Measurements from ENCODE around the gene MYMX.
"Not testable (repeated sequence)": the region's sequence is repeated elsewhere in the genome, so short reads cannot be mapped to it uniquely, and the experiment has no call there.

Gene MYMX

DNA sequence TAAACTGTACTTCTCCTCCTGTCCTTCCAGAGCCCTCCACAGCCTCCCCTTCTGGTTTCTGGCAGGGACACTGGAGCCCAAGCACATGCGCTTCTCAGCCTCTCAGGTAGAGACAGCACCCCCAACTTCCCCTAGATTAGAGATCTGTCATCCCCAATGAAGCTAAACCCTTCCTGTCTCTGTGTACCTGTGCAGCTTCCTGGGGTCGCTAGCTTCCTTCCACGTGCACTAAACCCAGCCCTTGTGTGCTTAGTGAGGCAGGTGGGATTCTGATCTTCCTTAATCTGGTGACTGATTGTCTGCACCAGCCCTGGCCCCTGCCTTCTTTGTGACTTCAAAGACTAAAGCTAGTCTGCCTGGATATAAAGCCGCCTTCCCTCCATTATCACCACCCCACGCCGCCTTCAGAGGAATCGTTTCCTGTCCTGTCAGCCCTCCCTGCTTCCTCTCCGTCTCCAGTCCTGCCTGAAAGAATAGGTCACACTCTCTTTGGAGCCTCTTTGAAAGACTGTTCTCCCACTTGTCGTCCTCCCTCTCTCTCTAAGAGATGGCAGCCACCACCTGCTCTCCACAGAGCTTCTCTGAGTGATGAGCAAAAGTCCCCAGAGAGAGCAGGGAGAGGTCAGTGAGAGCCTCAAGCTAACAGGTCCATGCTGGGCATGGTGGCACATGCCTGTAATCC is 30.6 kb upstream of the MYMX start:
- in situ Hi-C loops (cut with MboI; ENCODE audit: low sequenced_read_pairs): no loop called here

DNA sequence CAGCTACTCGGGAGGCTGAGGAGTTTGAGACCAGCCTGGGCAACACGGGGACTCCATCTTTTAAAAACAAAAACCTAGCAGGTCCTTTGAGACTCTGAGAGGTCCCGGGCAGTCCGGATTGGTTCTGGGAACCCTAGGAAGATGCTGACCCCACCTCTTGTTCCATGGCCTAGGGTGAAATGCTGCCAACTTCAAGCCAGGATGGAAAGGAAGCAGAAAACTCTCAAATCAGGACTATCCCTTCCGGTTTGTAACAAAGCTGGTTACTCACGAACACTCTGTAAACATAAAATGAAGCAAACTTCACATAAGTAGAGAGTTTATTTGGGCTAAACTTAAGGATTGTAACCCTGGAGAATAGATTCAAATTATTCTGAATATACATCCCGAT is 30.1 kb upstream of the MYMX start:
- in situ Hi-C loops (cut with MboI; ENCODE audit: low sequenced_read_pairs): no loop called here

DNA sequence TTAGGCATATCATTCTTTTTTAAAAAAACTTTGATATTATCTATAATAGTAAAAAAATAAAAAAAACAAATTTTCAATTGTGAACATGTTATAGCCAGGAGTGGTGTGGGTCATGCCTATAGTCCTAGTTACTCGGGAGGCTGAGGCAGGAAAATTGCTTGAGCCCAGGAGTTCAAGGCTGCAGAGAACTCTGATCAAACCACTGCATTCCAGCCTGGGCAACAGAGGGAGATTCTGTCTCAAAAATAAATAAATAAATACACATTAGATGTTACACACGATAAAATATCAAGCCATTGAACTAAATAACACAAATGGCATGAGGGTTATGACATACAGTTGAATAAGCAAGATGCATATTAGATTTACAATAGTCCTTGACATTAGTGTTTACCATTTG is 27.9 kb upstream of the MYMX start:
- in situ Hi-C loops (cut with MboI; ENCODE audit: low sequenced_read_pairs): no loop called here

DNA sequence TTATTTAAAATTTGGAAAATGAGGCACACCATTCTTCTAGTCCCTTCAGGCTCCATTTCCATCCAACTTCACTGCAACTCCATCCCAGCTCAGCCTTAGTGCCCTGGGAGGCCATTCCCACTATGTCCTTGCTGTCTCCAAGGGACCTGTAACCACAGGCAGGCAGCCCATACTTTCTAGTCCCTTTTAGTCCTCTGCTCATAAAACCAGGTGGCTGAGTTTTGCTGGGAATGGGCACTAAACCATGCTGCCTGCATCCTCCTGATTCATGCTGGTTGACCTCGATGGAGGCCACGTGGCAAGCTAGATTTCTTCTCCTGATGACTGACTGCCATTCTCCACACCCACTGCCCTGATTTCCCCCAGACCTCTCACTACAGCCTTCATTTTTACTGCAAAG is 27.5 kb upstream of the MYMX start:
- in situ Hi-C loops (cut with MboI; ENCODE audit: low sequenced_read_pairs): no loop called here

DNA sequence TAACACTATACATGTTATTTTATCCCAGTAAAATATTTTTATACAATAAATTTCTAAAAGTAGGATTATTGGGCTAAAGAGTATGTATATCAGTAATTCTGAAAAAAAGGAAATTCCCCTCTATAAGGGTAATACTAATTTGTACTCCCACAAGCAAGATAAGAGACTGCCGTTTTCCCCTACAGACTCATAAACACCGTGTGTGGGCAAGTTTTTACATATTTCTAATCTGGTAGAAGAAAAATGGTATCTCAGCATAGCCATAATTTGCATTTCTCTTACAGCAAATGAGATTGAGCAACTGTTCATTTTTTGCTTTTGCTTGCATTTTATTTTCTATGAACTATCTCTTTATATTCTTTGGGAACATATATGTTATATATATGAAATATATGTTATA is 26.0 kb upstream of the MYMX start:
- in situ Hi-C loops (cut with MboI; ENCODE audit: low sequenced_read_pairs): no loop called here

DNA sequence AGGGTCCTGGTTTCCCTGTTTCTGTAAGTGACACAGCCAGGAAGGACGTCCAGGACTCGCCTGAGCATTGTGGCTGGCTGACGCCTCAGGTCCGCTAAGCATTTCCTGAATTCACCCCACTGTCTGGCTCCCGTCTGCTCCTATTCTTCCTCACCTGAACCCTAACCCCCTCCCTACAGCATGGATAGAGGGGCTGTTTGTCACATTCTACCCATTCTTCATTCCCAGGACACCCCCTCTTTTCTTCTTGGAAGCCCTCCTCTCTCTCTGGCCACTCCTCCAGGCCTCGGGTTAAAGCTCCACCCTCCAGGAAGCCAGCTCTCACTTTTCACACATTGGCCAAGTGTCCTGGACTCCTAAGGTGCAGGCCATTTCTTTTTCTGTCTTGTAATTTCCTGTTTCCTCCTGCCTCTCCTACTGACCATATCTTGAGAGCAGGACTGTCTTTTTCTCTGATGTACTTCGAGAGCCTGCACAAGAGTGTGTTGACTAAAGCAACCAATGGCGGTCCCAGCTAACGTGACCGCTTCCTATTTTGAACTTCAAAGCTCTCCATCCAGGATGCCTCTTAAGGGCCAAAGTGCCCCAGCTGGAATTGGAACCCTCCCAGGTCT is 24.2 kb upstream of the MYMX start:
- in situ Hi-C loops (cut with MboI; ENCODE audit: low sequenced_read_pairs): no loop called here

DNA sequence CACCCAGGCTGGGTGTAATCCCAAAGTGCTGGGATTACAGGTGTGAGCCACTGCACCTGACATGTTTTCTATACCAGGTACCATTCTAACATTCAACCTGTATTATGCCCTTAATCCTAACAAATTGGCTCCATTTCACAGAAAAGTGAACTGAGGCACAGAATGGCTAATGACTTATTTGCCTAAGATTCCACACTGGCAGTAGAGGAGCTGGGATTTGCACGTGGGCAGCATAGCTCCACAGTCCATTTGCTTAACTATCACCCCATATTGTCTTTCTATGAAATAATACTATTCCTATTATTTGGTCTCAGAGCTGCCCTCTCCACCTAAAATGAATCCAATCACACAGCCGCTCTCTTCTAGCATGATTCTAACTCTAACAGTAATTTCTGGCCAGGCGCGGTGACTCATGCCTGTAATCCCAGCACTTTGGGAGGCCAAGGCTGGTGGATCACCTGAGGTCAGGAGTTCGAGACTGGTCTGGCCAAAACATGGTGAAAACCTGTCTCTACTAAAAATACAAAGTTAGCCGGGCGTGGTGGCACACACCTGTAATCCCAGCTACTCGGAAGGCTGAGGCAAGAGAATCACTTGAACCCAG is 23.3 kb upstream of the MYMX start:
- in situ Hi-C loops (cut with MboI; ENCODE audit: low sequenced_read_pairs): no loop called here

DNA sequence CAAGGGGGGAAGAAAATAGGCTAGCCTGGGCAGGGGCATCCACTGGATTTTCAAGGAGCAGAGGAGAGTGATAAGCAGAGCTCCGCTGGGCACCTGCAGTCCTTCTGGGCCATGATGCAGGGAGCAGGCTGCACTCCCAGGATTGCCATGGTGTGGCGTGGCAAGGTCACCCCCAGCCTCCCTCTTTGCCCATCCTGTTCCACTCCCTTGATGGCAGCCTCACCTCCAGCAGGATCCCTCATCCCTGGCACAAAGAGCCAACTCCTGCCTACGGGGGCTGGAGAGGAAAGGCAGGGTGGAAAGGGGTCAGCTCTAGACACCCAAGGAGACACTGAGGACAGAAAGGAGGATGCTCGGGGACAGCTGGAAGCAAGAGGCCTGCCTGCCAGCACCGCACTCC is 22.4 kb upstream of the MYMX start:
- in situ Hi-C loops (cut with MboI; ENCODE audit: low sequenced_read_pairs): no loop called here

DNA sequence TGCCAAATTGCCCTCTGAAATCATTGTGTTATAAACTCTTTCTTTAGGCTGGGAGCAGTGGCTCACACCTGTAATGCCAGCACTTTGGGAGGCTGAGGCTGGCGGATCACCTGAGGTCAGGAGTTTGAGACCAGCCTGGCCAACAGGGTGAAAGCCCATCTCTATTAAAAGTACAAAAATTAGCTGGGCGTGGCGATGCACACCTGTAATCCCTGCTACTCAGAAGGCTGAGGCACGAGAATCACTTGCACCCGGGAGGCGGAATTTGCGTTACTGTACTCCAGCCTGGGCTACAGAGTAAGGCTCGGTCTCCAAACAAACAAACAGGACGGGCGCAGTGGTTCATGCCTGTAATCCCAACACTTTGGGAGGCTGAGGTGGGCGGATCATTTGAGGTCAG is 20.4 kb upstream of the MYMX start:
- in situ Hi-C loops (cut with MboI; ENCODE audit: low sequenced_read_pairs): not testable (repeated sequence)

DNA sequence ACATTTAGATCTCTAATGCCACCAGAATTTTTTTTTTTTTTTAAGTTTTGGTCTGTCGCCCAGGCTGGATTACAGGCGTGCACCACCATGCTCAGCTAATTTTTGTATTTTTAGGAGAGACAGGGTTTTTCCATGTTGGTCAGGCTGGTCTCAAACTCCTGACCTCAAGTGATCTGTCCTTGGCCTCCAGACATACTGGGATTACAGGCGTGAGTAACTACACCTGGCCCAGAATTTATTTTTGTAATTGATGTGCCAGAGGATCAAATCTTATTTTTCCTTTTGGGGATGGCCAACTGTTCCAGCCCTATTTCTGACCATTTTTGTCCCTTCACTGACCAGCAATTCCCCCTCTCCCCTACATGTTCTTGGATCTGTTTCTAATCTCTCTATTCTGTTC is 18.0 kb upstream of the MYMX start:
- in situ Hi-C loops (cut with MboI; ENCODE audit: low sequenced_read_pairs): no loop called here

DNA sequence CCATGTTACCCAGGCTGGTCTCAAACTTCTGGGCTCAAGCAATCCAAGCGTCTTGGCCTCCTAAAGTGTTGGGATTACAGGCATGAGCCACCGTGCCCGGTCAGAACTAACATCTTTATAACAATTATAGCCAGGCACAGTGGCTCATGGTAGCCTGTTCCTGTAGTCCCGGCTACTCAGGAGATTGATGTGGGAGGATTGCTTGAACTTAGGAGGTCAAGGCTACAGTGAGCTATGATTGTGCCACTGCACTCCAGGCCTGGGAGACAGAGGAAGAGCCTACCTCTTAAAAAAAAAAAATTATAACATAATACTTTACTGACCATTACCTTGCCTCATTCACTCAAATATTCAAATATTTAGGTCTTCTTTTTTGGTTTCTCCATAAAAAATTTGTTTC is 16.8 kb upstream of the MYMX start:
- in situ Hi-C loops (cut with MboI; ENCODE audit: low sequenced_read_pairs): no loop called here

DNA sequence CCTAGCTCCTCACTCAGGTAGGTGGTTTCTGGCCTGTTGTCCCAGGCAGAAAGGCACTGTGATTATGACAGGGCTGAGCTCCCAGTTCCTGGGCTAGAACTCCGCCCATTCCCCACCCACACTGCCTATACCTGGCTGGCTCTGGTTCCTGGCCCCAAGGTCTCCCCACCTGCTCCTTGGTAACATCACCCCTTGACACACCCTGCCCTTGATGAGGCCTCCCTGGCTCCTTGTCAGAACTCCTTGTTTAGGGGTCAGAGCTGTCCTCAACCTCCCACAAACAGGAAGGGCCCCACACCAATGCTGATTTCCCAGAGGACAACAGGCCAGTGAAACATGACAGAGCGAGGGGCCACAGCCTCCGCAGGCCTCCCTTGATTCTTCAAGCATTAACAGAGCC is 15.5 kb upstream of the MYMX start:
- in situ Hi-C loops (cut with MboI; ENCODE audit: low sequenced_read_pairs): no loop called here

DNA sequence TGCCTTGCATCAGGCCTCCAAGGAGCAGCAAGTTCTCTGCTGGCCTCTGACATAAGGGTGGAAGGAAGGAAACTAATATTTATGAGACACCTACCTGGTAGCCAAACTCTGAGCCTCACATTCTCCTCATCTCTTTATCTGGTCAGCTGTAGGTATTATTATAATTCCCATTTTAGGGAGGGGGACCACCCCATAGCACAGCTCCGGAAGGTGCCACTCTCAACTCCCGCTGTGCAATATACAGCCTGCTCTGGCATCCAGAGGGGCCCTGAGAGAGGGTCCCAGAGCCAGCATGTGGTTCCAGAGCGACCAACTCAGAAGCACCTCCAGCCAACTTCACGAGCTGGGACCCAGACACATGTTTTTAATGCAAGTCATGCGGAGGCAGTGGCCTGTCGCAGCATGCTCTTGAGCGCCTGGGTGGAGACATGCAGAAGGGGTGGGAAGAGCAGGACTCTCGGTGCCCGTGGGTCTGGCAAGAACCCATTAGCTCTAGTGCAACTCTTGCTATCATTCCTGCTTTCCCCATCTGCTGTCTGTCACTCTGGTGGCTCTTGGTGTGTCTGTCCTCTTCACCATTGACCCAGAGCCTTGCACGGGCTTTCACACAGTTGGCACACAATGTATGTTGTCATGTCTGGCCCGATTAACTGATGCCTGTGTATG is 15.0 kb upstream of the MYMX start:
- in situ Hi-C loops (cut with MboI; ENCODE audit: low sequenced_read_pairs): no loop called here

DNA sequence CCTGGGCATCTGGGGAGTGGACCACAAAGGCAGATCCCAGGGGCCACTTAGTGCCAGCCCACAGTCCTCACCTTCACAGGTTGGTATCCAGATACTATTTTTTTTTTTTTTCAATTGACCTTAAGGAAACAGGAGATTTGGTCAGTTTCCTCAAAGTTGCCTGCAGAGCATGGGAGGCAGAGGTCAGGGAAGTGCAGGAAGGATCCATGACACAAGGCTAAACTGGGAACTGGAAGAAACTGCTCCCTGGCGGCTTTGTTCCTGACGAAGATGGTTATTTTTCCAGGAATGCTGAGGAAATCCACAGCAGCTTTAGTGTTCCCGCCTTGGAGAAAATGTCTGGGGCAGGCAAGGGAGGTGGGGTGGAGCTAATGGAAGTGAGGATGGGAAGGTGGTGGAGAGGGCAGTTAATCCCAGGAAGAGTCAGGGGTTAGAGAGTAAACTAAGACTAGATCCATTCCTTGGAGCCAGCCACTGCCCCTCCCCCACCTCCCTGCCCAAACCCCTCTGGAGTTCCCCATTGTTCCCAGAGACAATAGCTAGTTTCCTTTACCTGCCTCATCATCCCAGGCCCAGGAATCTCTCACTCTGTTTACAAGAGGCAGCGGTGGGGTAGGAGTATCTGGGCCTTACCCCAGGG is 14.3 kb upstream of the MYMX start:
- in situ Hi-C loops (cut with MboI; ENCODE audit: low sequenced_read_pairs): no loop called here

DNA sequence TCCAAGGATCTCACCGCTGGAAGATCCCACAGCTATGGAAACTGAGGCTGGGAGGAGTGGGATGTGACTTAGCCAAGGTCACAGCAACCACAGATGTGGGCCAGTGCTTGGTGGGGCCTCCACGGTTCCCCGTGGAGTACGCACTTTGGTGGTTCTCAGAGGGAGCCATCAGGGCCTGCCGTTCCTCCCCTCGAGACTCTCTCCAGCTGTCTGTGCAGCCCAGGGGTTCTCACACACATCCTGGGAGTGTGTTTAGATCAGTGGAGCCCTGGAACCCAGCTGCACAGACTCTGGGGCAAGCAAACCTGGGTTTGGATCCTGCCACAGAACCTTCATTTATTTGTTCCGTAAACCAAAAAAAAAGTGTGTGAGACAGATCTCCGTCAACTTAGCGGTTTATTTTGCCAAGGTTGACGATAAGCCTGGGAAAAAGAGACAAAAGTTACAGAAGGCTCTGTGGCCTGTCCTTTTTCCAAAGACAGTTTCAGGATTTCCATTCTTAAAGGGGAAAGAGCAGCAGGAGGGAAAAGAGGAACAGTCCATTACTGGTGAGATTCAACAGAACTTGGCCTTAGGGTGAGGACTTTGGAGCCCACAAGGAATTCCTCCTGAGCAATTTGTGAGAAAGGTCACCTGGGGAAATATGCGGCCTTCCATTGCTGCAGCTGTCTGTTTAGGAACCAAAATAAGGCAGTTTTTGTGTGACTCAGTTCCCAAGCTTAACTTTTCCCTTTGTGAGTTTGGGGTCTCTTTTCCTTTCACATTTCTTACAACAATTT is 13.6 kb upstream of the MYMX start:
- in situ Hi-C loops (cut with MboI; ENCODE audit: low sequenced_read_pairs): no loop called here

DNA sequence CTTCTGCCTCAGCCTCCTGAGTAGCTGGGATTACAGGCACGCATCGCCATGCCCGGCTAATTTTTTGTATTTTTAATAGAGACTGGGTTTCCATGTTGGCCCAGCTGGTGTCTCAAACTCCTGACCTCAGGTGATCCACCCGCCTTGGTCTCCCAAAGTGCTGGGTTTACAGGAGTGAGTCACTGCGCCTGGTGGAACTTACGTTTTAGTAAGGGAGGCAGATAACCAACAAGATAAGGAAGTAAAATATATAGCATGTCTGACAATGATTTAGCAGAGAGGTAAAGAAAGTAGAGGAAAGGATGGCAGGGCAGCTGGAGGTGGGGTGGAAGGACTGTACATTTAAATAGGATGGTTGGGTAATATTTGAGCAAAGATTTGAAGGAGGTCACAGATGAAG is 12.8 kb upstream of the MYMX start:
- in situ Hi-C loops (cut with MboI; ENCODE audit: low sequenced_read_pairs): no loop called here

DNA sequence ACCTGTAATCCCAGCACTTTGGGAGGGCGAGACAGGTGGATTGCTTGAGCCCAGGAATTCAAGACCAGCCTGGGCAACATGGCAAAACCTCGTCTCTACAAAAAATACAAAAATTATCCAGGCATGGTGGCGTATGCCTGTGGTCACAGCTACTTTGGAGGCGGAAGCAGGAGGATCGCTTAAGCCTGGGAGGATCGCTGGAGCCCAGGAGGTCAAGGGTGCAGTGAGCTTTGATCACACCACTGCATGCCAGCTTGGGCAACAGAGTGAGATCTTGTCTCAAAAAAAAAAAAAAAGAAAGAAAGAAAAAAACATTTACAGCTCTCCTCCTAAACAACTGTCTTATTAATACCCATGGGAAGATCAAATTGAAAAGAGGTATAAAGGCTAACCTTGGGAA is 8.8 kb upstream of the MYMX start:
- in situ Hi-C loops (cut with MboI; ENCODE audit: low sequenced_read_pairs): no loop called here

DNA sequence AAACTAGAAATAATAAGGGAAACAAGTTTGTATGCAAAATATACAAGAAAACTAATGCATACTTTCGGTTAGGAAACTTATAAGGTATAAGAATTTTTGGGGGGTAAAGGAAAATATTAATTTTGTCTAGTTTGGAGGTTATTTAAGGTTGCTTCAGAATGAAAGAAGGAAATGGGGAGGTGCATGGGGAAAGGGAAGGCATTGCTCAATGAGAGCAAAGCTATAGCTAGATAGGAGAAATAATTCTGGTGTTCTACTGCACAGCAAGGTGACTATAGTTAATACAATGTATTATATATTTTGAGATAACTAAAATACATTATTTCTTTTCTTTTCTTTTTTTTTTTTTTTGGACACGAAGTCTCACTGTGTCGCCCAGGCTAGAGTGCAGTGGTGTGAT is 5.4 kb upstream of the MYMX start:
- in situ Hi-C loops (cut with MboI; ENCODE audit: low sequenced_read_pairs): no loop called here

DNA sequence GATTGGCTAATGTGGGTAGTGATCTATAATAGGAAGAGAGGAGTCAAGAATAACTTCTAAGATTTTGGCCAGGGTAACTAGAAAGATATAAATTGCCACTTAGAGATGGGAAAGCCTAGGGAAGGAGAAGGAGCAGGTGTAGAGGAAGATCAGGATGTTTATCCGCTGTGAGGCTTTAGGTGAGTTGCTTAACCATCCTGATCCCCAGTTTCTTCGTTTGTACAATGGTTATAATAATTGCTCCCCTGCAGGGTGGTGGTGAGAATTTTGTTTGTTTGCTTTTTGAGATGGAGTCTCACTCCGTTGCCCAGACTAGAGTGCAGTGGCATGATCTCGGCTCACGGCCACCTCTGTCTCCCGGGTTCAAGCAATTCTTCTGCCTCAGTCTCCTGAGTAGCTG is 2.4 kb upstream of the MYMX start:
- in situ Hi-C loops (cut with MboI; ENCODE audit: low sequenced_read_pairs): no loop called here

DNA sequence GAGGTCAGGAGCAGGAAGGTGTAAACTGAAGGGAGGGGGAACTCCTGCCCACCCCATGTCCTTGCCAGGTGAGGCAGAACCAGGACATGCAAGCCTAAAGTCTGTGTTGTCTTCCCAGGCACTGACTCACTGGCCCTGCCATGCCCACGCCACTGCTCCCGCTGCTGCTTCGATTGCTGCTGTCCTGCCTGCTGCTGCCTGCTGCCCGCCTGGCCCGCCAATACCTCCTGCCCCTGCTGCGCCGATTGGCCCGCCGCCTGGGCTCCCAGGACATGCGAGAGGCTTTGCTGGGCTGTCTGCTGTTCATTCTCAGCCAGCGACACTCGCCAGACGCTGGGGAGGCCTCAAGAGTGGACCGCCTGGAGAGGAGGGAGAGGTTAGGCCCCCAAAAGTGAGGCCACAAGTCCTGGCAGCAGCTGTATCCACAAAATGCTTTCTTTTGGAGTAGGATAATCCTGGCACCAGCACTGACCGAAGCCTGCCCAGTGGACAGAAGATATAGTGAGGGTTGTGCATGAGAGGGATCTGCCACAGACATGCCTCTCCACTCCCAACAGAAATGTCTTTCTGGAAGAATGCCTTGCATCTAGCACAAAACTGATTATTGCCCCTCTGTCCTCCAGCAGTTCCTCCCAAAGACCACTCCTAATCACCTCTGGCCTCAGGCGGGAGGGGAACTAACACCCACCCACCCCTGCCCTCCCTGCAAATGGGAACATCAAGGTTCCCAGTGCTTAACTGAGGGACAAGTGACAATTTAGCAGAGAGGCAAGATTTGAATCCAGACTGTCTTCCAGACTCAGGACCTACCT is 812 bp downstream of the MYMX start:
- in situ Hi-C loops (cut with MboI; ENCODE audit: low sequenced_read_pairs): no loop called here
